CD4-positive, alpha-beta T cell treated with Interferon gamma for 1 hour (primary cell): ENCODE results near the gene KLK15.
"Not testable (repeated sequence)": the region's sequence is repeated elsewhere in the genome, so short reads cannot be mapped to it uniquely, and the experiment has no call there.

Source experiments
- DNase-seq: peaks from one replicate; pipeline ENCODE4 v3.0.0-alpha.2; 2020

KLK15 gene

DNA sequence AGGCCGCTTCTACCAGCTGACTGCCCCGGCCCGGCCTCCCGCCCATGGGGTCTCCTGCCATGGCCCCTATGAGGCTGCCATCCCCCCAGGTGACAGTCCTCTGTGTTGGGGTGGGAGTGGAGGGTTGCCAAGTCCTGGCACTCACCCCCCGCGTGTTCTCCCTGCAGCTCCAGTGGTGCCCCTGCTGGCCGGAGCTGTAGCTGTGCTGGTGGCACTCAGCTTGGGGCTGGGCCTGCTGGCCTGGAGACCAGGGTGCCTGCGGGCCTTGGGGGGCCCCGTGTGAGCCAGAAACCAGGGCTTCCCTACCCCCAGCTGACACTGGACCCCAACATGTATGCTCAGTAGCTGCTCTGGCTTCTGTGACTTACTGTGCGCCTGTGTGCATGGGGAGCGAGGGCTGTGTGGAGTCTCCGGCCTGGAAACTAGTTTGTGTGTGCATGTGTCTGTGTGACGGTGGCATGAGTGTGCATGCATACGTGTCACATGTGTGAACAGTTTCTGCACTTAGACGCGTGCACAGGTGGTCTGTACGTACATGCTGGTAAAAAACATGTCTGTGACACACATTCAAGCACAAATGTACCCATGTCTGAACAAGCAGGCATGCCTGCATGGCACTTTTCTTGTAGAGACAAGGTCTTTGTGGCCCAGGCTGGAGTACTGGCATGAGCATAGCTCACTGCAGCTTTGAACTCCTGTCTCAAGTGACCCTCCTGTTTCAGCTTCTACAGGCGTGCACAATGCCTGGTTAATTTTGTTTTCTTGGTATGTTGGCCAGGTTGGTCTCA lies 38.3 kb downstream of the KLK15 start:
- no peak for DNase-seq

DNA sequence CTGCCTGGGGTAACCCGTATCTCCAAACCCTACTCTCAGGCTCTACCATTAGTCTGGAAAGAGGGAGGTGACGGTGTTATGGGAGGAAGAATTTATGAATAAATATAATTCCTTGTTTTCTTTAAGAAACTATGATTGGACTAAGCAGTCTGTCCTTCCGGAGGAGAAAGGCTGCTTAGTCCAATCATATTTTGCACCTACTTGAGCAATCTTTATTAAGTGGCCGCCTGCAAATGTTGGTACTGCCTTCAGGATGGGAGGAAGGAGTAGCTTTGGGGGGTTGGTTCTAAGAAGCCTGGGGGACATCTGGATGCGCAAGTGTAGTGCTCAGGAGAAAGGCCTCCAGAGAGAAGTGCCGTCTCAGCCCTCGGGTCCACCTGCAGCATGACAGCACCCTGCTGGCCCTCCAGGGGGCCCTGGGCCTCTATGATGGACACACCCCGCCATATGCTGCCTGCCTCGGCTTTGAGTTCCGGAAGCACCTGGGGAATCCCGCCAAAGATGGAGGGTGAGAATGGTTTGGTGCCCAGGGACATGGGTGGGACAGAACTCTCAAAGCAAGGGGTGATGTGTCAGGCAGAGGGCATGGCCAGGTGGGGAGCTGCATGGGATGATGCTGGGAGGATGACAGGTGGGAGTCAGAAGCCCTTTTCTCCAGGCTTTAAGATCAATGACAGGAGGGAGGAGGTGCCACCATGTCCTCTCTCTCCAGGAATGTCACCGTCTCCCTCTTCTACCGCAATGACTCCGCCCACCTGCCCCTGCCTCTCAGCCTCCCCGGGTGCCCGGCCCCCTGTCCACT lies 39.1 kb downstream of the KLK15 start:
- DNase-seq = no peak

DNA sequence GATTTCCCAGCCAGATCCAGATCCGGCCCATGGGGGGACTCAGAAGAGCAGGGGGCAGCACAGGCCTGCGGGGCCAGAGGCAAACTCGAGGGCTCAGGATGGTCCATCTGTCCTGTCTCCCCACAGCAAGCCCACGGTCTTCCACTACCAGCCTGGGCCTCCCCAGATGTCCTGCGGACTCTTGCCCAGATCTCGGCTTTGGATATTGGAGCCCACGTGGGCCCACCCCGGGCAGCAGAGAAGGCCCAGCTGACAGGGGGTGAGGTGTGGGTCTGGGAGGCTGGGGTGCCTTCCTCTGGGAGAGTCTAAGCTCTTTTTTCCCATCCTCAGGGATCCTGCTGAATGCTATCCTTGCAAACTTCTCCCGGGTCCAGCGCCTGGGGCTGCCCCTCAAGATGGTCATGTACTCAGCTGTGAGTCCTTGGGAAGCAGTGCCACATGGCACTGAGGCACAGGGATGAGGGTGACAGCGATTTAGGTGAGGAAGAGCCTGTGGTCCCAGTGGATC lies 39.8 kb downstream of the KLK15 start:
- DNase-seq = no peak

DNA sequence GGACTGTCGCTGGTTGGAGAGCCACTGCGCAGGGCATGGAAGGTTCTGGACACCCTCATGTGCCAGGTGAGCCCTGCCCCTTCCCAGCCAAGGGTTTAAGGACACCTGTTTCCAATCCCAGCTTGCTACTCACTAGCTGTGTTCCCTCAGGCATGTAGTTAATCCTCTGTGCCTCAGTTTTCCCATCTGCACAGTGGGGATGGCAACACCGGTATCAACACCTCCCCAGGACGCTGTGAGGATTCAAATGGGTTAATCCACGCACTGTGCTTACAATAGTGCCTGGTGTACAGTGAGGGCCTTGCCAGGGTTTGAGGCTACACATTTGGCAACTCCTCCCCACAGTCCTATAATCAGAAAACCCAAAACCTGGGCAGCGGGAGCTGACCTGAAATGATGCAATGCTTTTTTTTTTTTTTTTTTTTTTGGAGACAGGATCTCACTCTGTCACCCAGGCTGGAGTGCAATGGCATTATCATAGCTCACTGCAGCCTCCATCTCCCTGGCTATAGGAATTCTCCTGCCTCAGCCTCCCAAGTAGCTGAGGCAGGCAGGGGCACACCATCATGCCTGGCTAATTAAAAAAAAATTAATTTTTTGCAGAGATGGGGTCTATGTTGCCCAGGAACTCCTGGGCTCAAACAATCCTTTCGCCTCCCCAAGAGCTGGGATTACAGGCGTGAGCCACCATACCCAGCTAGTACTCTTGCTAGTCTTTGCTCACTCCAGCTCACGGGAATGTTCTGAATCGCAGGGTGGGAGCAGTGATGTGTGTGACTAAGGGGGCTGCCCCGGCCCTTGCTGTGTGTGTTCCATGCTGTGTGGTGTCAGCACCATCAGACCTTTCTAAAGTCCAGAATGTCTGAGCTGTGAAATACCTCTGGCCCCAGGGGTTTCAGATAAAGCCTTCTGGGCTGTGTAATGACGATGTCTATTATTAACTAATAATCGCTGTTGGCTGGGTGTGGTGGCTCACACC lies 40.8 kb downstream of the KLK15 start:
- no peak for DNase-seq

DNA sequence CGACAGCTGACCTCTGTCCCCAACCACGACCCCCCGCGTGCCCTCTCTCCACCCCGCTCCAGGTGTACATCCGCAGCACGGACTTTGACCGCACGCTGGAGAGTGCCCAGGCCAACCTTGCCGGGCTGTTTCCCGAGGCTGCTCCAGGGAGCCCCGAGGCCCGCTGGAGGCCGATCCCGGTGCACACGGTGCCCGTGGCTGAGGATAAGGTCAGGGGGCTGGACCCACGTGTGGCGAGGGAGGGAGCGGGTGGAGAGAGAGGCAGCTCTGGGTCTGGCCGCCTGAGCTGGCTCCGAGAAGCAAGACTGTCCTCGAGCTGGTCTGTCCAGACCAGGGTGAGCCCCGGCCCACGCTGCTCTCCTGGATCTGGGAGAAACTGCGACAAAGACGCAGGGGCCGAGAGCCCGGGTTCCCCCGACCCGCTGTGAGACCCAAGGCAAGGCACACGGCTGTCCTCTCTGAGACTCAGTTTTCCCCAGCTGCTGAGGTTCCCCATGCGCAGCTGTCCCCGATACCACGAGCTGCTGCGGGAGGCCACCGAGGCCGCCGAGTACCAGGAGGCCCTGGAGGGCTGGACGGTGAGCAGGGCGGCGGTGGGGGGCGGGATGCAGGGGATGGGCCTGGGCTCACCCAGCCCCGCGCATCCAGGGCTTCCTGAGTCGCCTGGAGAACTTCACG lies 41.6 kb downstream of the KLK15 start:
- DNase-seq = no peak

DNA sequence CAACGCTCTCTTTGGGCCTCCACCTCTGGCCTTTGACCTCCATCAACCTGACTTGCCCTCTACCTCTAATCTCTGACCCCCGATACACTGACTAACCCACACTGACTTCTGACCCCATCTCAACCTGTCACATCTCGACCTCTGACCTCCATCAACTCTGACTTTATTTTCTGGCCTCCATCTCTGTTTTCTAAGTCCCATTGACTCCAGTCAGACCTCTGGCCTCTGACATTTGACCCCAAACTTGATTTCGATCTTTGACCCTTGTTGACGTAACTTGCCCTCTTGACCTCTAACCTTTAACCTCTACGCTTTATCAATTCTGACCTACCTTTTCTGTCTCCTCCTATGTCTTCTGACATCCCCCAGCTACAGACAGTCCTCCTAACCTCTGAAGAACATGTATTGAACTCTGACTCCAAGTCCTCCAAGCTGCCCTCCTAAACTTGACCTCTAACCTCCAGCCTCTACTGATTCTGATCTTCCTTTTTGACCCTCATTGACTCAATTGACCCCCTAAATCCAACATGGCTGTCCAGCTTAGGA lies 42.4 kb downstream of the KLK15 start:
- no peak for DNase-seq

DNA sequence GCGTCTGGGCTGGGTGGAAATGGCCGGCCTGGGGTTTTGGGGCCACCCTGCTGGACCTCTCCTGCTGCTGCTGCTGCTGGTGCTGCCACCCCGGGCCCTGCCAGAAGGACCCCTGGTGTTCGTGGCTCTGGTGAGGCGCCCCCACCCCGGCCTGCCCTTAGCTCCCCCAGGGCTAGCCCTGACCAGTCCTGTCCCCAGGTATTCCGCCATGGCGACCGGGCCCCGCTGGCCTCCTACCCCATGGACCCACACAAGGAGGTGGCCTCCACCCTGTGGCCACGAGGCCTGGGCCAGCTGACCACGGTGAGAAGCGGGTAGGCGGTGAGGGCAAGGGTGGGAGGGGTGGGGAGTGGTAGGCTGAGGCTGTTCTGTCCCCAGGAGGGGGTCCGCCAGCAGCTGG lies 43.0 kb downstream of the KLK15 start, which contains the start of gene ACP4:
ACP4 (plus strand) TSS at position 20 of the 400 bp plus-strand sequence; CDS start at position 20, 0 bp downstream.
- DNase-seq = no peak

DNA sequence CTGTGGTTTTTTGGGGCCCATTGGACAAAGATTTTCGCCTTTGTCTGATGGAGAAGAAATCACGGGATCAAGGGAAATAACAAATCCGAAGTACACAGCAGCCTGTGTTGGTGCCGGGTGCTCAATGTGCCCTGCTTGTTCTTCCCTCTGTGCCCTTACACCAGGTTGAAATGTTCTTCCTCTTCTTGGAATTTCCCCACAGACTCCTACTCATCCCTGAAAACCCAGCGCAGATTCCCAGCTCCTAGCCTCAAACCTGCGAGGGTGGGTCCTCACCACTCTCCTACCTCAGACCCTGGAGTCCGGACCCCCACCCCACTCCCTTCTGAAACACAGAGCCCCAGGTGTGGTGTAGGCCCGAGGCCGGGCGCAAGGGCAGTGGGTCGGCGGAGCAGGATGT lies 48.0 kb downstream of the KLK15 start:
- DNase-seq = no peak

DNA sequence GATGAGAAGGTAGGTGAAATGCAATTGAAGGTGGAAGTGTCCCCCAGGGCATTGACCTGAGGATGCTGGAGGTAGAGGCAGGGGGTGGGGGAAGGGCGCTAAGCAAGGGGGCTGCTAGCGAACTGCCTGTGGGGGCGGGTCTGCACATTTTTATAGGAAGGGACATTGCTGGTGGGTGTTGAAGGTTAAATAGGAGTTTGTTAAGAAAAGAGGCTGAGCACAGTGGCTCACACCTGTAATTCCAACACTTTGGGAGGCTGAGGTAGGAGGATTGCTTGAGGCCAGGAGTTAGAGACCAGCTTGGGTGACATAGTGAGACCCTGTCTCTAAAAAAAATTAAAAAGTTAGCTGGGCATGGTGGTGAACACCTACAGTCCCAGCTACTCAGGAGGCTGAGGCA lies 48.7 kb downstream of the KLK15 start:
- no peak for DNase-seq

DNA sequence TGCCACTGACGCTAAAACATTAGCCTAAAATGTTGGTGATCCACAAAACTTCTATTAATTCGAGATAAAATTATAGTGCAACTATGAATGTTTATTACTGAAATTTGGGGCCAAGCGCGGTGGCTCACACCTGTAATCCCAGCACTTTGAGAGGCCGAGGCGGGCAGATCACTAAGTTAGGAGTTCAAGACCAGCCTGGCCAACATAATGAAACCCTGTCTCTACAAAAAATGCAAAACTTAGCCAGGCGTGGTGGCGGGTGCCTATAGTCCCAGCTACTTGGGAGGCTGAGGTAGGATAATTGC lies 49.6 kb downstream of the KLK15 start:
- DNase-seq = not testable (repeated sequence)

DNA sequence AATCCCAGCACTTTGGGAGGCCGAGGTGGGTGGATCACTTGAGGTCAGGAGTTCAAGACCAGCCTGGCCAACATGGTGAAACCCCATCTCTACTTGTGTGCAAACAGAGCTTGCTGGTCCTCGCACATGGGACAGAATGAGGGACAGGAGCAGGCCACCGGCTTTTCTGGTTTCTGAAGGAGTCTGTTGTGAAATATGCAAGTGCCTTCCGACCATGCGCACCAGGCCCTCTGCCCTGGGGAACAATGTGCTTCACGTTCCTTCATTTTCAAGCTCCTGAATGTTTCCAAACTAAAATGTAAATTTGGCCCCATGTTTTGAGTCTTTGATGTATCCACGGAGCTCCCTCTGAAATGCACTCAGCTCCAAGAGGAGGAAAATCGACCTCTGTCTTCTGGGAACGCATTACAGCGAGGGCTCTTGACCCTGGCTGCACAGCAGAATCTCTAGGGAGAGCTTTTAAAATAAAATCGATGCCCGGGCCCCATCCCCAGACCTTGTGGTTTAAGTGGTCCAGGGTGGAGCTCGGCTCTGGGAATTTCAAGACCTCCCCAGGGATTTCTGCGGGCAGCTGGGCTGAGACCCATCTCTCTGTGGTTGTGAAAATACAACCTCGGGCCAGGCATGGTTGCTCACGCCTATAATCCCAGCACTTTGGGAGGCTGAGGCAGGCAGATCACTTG lies 52.5 kb downstream of the KLK15 start:
- DNase-seq = no peak

DNA sequence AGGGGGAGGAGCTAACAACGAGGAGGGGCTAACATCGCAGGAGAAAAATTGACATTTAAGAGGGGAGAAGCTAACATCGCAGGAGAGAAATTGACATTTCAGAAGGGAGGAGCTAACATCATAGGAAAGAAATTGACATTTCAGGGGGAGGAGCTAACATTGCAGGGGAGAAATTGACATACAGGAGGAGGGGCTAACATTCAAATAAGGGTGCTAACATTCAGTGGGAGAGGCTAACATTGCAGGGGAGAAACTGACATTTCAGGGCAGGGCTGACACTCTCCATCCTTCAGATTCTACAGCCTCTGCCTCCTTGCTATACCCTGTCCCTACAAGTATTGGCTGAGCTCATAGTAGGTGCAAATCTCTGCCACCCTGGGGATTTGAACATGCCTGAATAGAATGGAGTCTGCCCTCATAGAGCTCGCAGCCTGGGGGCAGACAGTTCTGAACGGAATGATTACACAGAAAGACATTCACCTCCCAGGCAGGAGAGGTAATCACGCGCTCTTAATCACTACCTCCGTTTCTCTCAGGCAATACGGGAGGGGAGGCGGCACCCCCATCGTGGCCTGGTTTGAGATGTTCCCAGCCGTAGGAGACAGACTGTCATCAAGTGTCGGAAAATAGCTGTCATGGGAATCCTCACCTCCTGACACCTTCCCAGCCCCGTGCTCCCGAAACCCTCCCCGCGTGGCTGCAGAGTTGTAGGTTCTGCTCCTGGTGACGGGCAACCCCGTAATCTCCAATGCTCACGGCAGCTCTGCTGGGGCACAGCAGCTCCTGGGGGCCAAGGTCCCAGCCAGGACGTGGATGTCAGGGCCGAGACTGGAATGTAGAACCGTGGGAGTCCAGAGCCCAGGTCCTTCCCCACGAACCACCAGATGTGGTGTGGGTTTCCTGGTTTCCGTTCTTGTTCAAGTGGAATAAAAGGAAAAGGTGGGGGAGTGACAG lies 53.6 kb downstream of the KLK15 start:
- no peak for DNase-seq

DNA sequence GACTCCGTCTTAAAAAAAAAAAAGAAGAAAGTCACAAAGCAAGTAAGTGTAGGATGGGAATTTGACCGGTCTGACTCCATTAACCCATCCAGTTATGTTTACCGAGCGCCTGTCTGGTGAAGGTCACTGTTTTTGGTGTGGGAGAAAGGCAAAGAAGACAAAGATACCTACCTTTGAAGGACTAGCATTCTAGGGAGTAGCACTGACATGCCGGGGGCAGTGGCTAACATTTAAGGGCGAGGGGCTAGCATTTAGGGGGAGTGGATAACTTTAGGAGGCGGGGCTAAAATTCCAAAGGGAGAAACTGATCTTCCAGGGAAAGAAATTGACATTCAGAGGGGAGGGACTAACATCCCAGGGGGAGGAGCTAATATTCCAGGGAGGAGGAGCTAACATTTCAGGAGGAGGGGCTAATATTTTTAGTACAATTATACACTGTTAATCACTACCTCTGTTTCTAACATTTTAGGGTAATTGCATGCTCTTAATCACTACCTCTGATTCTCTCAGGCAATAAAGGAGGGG lies 54.4 kb downstream of the KLK15 start:
- no peak for DNase-seq

DNA sequence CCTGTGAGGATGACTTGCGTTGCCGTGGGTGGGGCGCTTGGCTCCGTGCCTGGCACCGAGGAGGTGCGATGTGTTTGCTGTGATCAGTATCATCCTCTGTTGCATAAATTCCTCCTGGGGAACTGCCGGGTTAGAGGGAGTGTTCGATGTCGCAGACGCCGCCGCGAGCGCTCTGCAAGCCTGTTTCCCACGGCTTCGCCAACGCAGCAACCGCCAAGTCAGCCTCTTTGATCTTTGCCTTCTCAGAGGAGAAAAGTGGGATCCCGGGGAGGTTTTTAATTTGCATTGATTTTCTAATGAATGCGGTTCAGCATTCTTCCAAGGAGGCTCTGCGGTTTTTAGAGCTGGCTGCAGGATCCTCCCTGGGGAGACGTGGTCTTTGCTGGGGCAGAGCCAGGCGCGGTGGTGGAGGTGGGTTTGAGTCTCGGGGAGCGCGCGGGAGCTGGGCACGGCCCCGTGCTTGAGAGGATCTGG lies 55.5 kb downstream of the KLK15 start:
- no peak for DNase-seq

DNA sequence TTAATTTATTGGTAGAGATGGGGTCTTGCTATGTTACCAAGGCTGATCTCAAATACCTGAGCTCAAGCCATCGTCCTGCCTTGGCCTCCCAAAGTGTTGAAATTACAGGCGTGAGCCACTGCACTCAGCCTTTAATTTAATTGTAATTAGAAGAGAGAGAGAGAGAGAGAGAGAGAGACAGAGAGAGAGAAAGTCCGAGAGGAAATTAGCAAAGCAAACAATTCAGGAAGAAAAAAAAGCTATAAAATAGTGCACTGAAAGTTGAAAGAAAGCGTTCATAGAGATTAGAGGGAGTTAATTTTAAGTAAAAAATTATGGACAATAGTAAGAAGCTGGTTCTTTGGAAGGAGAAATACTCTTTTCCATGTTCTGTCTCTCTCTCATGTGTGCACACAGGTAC lies 56.1 kb downstream of the KLK15 start:
- DNase-seq = no peak

DNA sequence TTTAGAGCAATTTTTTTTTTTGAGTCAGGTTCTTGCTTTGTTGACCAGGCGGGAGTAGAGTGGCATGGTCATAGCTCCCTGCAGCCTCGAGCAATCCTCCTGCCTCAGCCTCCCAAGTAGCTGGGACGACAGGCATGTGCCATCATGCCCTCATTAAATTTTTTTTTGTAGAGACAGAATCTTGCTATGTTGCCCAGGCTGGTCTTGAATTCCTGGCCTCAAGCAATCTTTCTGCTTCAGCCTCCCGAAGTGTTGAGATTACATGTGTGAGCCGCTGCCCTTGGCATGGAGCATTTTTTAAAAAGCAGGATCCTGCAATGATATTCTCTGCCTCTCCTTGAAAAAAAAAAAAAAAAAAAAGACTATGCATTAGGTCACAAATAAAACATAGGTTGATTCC lies 57.2 kb downstream of the KLK15 start:
- DNase-seq = no peak
